Thyroid gland (tissue), 4 donors: Measurements from ENCODE around the gene TNIK.

ENCODE experiments used
- POLR2A ChIP-seq, 2 donors: fragments of 450-650 bp; IDR thresholded peaks; one replicate each; pipeline ENCODE4 v1.6.1; 2017; ENCODE audit warnings: antibody characterized with exemption in 2 of 2, mild to moderate bottlenecking in 2 of 2, moderate library complexity in 1 of 2
- TF ChIP-seq, protein P1 (sequence below), 6 experiments: fragments of 200-600 bp in 3 of 6; fragments of 450-650 bp in 3 of 6; sonication (generic) in 3 of 6; IDR thresholded peaks; one replicate each; pipeline ENCODE4 v1.5.1; 2016 to 2019; ENCODE audit warnings: antibody characterized with exemption in 6 of 6, mild to moderate bottlenecking in 2 of 6, inconsistent platforms in 1 of 6, moderate library complexity in 1 of 6

DNA sequence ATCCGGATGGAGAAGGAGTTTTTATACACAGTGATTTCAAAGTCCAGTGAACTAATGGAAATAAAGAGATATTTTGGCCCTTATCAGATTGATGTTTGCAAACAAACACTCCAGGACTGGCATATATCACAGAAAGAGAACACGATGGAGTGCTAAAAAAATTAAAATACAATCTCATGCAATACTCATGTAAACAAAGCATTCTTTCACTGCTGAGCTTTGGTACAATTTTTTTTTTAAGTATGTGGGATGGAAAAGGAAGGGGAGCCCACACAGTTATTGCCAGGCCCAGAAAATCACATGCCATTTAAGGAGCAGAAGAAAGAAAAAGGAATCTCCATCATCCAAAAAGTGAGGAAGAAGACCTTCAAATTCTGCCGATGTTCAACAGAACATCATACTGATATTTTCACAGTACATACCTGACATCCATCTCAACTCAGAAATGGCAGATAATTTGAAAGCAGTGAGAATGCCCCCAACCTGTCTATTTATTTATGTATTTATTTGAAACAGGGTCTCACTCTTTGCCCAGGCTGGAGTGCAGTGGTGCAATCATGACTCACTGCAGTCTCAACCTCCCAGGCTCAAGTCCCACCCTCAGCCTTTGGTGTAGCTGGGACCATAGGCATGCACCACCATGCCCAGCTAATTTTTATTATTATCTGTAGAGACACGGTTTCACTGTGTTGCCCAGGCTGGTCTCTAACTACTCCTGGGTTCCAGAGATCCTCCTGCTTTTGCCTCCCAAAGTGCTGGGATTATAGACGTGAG lies 326.2 kb downstream of the TNIK start:
- no peak for TF ChIP-seq POLR2A (IDR thresholded peaks at IDR 0.05)
- TF ChIP-seq, protein P1, sequence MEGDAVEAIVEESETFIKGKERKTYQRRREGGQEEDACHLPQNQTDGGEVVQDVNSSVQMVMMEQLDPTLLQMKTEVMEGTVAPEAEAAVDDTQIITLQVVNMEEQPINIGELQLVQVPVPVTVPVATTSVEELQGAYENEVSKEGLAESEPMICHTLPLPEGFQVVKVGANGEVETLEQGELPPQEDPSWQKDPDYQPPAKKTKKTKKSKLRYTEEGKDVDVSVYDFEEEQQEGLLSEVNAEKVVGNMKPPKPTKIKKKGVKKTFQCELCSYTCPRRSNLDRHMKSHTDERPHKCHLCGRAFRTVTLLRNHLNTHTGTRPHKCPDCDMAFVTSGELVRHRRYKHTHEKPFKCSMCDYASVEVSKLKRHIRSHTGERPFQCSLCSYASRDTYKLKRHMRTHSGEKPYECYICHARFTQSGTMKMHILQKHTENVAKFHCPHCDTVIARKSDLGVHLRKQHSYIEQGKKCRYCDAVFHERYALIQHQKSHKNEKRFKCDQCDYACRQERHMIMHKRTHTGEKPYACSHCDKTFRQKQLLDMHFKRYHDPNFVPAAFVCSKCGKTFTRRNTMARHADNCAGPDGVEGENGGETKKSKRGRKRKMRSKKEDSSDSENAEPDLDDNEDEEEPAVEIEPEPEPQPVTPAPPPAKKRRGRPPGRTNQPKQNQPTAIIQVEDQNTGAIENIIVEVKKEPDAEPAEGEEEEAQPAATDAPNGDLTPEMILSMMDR (IDR thresholded peaks at IDR 0.05), result no peak
